Panc1 (cell line): ENCODE measurements around the gene ROR1. TPM values are rescaled to one million over a fixed set of nuclear protein-coding genes. Genes with fewer than 3 reads are reported as not detected.

Experiments
- ATAC-seq: fragments of 200-7000 bp; cut with Tn5 transposase; 2 replicates; pipeline ENCODE4 v1.9.1; 2020; ENCODE audit warnings: mild to moderate bottlenecking, moderate library complexity
- BruUV-seq: library from RNA; stranded (reverse); fragments of 400-500 nt; replicated peaks from 2 replicates; lab custom pipeline; 2021; lab: Mats Ljungman, UMichigan
- CTCF ChIA-PET: fragments of 300-600 bp; sonication (Branson Sonifier 250); formaldehyde crosslinking; loops from one replicate; lab custom pipeline; 2022; ENCODE audit warnings: antibody characterized with exemption; lab: Charles Lee
- POLR2A ChIA-PET: fragments of 300-600 bp; sonication (Branson Sonifier 250); formaldehyde crosslinking; loops from one replicate; lab custom pipeline; 2022; ENCODE audit warnings: antibody characterized with exemption; lab: Charles Lee
- DNase-seq: peaks from one replicate; pipeline ENCODE4 v3.0.0-alpha.2; 2010; ENCODE audit warnings: low read depth, low spot score
- H3K27ac ChIP-seq: 2 replicates; pipeline ENCODE4 v1.5.1; 2011; ENCODE audit warnings: mild to moderate bottlenecking, low read length, inconsistent platforms
- H3K27me3 ChIP-seq: fragments of 200-500 bp; sonication (Bioruptor generic); 2 replicates; pipeline ENCODE4 v1.6.0; 2014; ENCODE audit warnings: low read length, inconsistent platforms; ENCODE audit not compliant: control insufficient read depth, insufficient read depth
- H3K36me3 ChIP-seq: fragments of 200-500 bp; sonication (Bioruptor generic); 2 replicates; pipeline ENCODE4 v1.5.1; 2014; ENCODE audit warnings: inconsistent platforms, mild to moderate bottlenecking, low read length, moderate library complexity; ENCODE audit not compliant: control insufficient read depth, insufficient read depth
- H3K4me1 ChIP-seq: 2 replicates; pipeline ENCODE4 v1.5.1; 2011; ENCODE audit warnings: inconsistent platforms, mild to moderate bottlenecking, low read length, moderate library complexity; ENCODE audit not compliant: control insufficient read depth, insufficient read depth
- H3K4me3 ChIP-seq, 2 experiments: 2 replicates each; pipeline ENCODE4 v1.5.1; 2011 to 2012; ENCODE audit warnings: low read depth in 2 of 2, low read length in 2 of 2, mild to moderate bottlenecking in 2 of 2, inconsistent platforms in 1 of 2, moderate library complexity in 1 of 2
- H3K9me3 ChIP-seq: fragments of 200-500 bp; sonication (Bioruptor generic); 2 replicates; pipeline ENCODE4 v1.5.1; 2014; ENCODE audit warnings: low read depth, mild to moderate bottlenecking, inconsistent platforms, low read length, moderate library complexity; ENCODE audit not compliant: control insufficient read depth, insufficient read depth
- POLR2AphosphoS5 ChIP-seq: IDR thresholded peaks from 2 replicates; pipeline ENCODE4 v1.6.1; 2012; ENCODE audit warnings: mild to moderate bottlenecking, low read depth, low read length, moderate library complexity
- REST ChIP-seq, 2 experiments: IDR thresholded peaks; 2 replicates each; pipeline ENCODE4 v1.6.1; 2011 to 2012; ENCODE audit warnings: low read depth in 2 of 2, control low read depth in 1 of 2, low read length in 1 of 2, mild to moderate bottlenecking in 1 of 2, moderate library complexity in 1 of 2; ENCODE audit not compliant: insufficient read depth in 1 of 2
- SIN3A ChIP-seq: IDR thresholded peaks from 2 replicates; pipeline ENCODE4 v1.6.1; 2012; ENCODE audit warnings: low read depth, mild to moderate bottlenecking, low read length, moderate library complexity, borderline replicate concordance; ENCODE audit not compliant: insufficient read depth
- TCF7L2 ChIP-seq: IDR thresholded peaks from 2 replicates; pipeline ENCODE4 v1.6.1; 2011; ENCODE audit warnings: mild to moderate bottlenecking, low read depth, low read length, inconsistent platforms
- in situ Hi-C: cut with HindIII; loops from 2 replicates; pipeline ENCODE4 v1.10.0; 2016; ENCODE audit warnings: low sequenced_read_pairs, low pct_unique_long_range_greater_than_20kb
- intact Hi-C: fragments of 100-400 bp; cut with micrococcal nuclease; formaldehyde crosslinking; loops from one replicate; pipeline ENCODE4 v1.10.0; 2022; ENCODE audit not compliant: unreplicated experiment
- total RNA-seq: library from RNA; stranded (reverse); gene quantifications from one replicate; pipeline ENCODE4 v1.2.1, GENCODE V29; 2021; ENCODE audit not compliant: unreplicated experiment
- TF ChIP-seq, protein P1 (sequence below): fragments of 450-650 bp; IDR thresholded peaks from 2 replicates; pipeline ENCODE4 v1.5.1; 2017; ENCODE audit warnings: mild to moderate bottlenecking

The ROR1 gene
- total RNA-seq, 1 experiment from 2014 or later: 19.3 TPM

DNA sequence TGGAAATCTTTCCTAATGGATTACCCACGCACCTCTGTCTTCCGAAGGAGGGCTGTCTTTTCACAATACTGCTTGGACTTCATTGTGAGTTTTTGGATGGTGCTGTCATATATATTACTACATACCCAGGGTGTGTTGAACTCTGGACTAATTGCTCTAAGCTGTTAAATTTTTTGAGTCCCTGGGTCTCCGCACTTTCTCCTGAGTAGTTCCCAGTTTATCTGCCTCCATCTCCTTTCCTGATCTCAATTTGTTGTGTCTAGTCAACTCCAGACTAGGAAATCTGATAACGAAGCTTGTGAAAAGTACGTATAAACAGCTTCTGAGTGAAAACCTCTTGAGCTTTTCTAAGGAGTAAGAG lies 211.1 kb downstream of the ROR1 start:
- ATAC-seq (no peak), DNase-seq (no peak)
- Histone ChIP-seq H3K36me3 (no peaks in the 10 kb centered on the region), H3K4me3 (no peak overlapping the region), H3K27me3 (no peaks in the 10 kb centered on the region), H3K9me3 (no peaks in the 10 kb centered on the region), H3K4me1 (peaks cover 16% of the 10 kb centered on the region; the same call in 1 of the 2 replicates), H3K27ac (no peak overlapping the region)
- BruUV-seq: no TSS peak
- intact Hi-C loops: no loop called here
- in situ Hi-C loops: no loop called here
- ChIA-PET CTCF (no interaction called here), POLR2A (no interaction called here)
- no peak for TF ChIP-seq SIN3A
- TF ChIP-seq POLR2AphosphoS5: no peak

- H3K9me3 ChIP-seq: no peaks in the 10 kb centered on the region
- no peak overlapping the region for H3K4me3 ChIP-seq
- no peaks in the 10 kb centered on the region for H3K27me3 ChIP-seq
- no peak overlapping the region for H3K27ac ChIP-seq
- H3K36me3 ChIP-seq: no peaks in the 10 kb centered on the region
- in situ Hi-C loops (no loop called here), intact Hi-C loops (no loop called here)
- H3K4me1 ChIP-seq: peaks cover 16% of the 10 kb centered on the region; the same call in 1 of the 2 replicates
- BruUV-seq: no TSS peak
- no peak for ATAC-seq
- DNase-seq: no peak
- TF ChIP-seq SIN3A (no peak), POLR2AphosphoS5 (no peak), TCF7L2 (no peak), REST (IDR thresholded peaks at IDR 0.05; ENCODE audit: insufficient read depth in 1 of 2, low read depth in 2 of 2, low read length in 1 of 2) (no peak)
- TF ChIP-seq, protein P1, sequence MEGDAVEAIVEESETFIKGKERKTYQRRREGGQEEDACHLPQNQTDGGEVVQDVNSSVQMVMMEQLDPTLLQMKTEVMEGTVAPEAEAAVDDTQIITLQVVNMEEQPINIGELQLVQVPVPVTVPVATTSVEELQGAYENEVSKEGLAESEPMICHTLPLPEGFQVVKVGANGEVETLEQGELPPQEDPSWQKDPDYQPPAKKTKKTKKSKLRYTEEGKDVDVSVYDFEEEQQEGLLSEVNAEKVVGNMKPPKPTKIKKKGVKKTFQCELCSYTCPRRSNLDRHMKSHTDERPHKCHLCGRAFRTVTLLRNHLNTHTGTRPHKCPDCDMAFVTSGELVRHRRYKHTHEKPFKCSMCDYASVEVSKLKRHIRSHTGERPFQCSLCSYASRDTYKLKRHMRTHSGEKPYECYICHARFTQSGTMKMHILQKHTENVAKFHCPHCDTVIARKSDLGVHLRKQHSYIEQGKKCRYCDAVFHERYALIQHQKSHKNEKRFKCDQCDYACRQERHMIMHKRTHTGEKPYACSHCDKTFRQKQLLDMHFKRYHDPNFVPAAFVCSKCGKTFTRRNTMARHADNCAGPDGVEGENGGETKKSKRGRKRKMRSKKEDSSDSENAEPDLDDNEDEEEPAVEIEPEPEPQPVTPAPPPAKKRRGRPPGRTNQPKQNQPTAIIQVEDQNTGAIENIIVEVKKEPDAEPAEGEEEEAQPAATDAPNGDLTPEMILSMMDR: no peak
- POLR2A ChIA-PET: no interaction called here
- CTCF ChIA-PET: no interaction called here
These were observed 213.3 kb downstream of the ROR1 start for GRCh38 chr1:63987014-63987627.

- TF ChIP-seq SIN3A (no peak), POLR2AphosphoS5 (no peak), REST (IDR thresholded peaks at IDR 0.05; ENCODE audit: insufficient read depth in 1 of 2, low read depth in 2 of 2, low read length in 1 of 2) (no peak), TCF7L2 (no peak)
- TF ChIP-seq, protein P1: no peak
- POLR2A ChIA-PET: no interaction called here
- Histone ChIP-seq H3K4me3 (no peak overlapping the region), H3K4me1 (peaks cover 16% of the 10 kb centered on the region; the same call in 1 of the 2 replicates), H3K27ac (no peak overlapping the region), H3K9me3 (no peaks in the 10 kb centered on the region), H3K27me3 (no peaks in the 10 kb centered on the region), H3K36me3 (no peaks in the 10 kb centered on the region)
- intact Hi-C loops (no loop called here), in situ Hi-C loops (no loop called here)
- no TSS peak for BruUV-seq
- ATAC-seq (no peak), DNase-seq (no peak)
- CTCF ChIA-PET: no interaction called here
These were observed 213.8 kb downstream of the ROR1 start for GRCh38 chr1:63987628-63988024.
